ENCODE results near the gene HOXA3. TPM values are rescaled to one million over a fixed set of nuclear protein-coding genes. Genes with fewer than 3 reads are reported as not detected.

HOXA3 gene
- total RNA-seq, 1 experiment from 2014 or later = 4.5 TPM

GRCh38 chr7:27194686-27195379 is 42.5 kb upstream of the HOXA3 start:
- ChIA-PET POLR2A (ENCODE audit: unreplicated experiment) (interaction anchor here (0.5 to 1.2 kb wide), 5 partner anchors 9 to 384 kb away, joined by 3 to 9 read pairs (median 3); partner anchors contain the start of gene HOXA11), CTCF (interaction anchor here (0.6 to 2.1 kb wide), 3 partner anchors 25 to 413 kb away, joined by 3 to 35 read pairs (median 5); no protein-coding TSS in a partner anchor)
- H3K4me1 ChIP-seq (ENCODE audit: insufficient read depth, low read length) = peaks cover 29% of the 10 kb centered on the region
- peak overlapping the region; percentile 97 for H3K9ac ChIP-seq (ENCODE audit: low read length)
- DNase-seq = peak; percentile 40
- no peak for ATAC-seq
- intact Hi-C loops (cut with micrococcal nuclease) = loop anchor here (1.0 to 5.0 kb wide), 3 partner anchors 40 to 897 kb away; partner anchors contain the start of gene TAX1BP1
- peak overlapping the region; percentile 91 for H3K4me3 ChIP-seq (ENCODE audit: low read length)
- no peaks in the 10 kb centered on the region for H3F3A ChIP-seq (ENCODE audit: low read length, unreplicated experiment)
- peak overlapping the region; percentile 5; the same call in 1 of the 2 replicates for H2AFZ ChIP-seq (ENCODE audit: low read length)
- H3K27ac ChIP-seq (ENCODE audit: low read length) = peak overlapping the region; percentile 97
- H3K9me3 ChIP-seq (ENCODE audit: low read length) = no peaks in the 10 kb centered on the region
- BruUV-seq (replicated peaks) = no TSS peak
- peak overlapping the region; percentile 99 for H3K4me2 ChIP-seq (ENCODE audit: low read length)
- peaks cover 12% of the 10 kb centered on the region; the same call in 1 of the 2 replicates for H4K20me1 ChIP-seq (ENCODE audit: low read length)
- TF ChIP-seq, protein P1, sequence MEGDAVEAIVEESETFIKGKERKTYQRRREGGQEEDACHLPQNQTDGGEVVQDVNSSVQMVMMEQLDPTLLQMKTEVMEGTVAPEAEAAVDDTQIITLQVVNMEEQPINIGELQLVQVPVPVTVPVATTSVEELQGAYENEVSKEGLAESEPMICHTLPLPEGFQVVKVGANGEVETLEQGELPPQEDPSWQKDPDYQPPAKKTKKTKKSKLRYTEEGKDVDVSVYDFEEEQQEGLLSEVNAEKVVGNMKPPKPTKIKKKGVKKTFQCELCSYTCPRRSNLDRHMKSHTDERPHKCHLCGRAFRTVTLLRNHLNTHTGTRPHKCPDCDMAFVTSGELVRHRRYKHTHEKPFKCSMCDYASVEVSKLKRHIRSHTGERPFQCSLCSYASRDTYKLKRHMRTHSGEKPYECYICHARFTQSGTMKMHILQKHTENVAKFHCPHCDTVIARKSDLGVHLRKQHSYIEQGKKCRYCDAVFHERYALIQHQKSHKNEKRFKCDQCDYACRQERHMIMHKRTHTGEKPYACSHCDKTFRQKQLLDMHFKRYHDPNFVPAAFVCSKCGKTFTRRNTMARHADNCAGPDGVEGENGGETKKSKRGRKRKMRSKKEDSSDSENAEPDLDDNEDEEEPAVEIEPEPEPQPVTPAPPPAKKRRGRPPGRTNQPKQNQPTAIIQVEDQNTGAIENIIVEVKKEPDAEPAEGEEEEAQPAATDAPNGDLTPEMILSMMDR (conservative IDR thresholded peaks at IDR 0.05; ENCODE audit: low read depth, low read length) = no peak
- TF ChIP-seq EZH2 (IDR thresholded peaks at IDR 0.05; ENCODE audit: low read length, unreplicated experiment) (no peak), EZH2phosphoT487 (IDR thresholded peaks at IDR 0.05; ENCODE audit: borderline replicate concordance, low read length) (no peak)
- H3K36me3 ChIP-seq (ENCODE audit: low read depth, low read length) = 0 out of 2 replicates have a peak, but pooled peaks cover 6% of the 10 kb centered on the region
- H3K27me3 ChIP-seq (ENCODE audit: low read length) = no peaks in the 10 kb centered on the region
- H3K79me2 ChIP-seq (ENCODE audit: low read length) = peaks cover 97% of the 10 kb centered on the region
- H3K9me2 ChIP-seq (replicated peaks; ENCODE audit: low read length) = no peaks in the 10 kb centered on the region

- H3K27me3 ChIP-seq (ENCODE audit: low read length) = no peaks in the 10 kb centered on the region
- CTCF ChIA-PET = no interaction called here
These were observed 41.6 kb upstream of the HOXA3 start for GRCh38 chr7:27194002-27194352.

More at GRCh38 chr7:27194002-27194352, 41.6 kb upstream of the HOXA3 start:
- H3F3A ChIP-seq (ENCODE audit: low read length, unreplicated experiment) = no peaks in the 10 kb centered on the region
- no peak overlapping the region for H2AFZ ChIP-seq (ENCODE audit: low read length)
- peak overlapping the region; percentile 97 for H3K9ac ChIP-seq (ENCODE audit: low read length)
- H3K9me2 ChIP-seq (replicated peaks; ENCODE audit: low read length) = no peaks in the 10 kb centered on the region
- H3K9me3 ChIP-seq (ENCODE audit: low read length) = no peaks in the 10 kb centered on the region
- peak overlapping the region; percentile 97 for H3K27ac ChIP-seq (ENCODE audit: low read length)
- ATAC-seq (no peak), DNase-seq (peak; percentile 31)
- intact Hi-C loops (cut with micrococcal nuclease) = no loop called here
- H3K36me3 ChIP-seq (ENCODE audit: low read depth, low read length) = 0 out of 2 replicates have a peak, but pooled peaks cover 6% of the 10 kb centered on the region
- TF ChIP-seq, protein P1 (conservative IDR thresholded peaks at IDR 0.05; ENCODE audit: low read depth, low read length) = no peak
- TF ChIP-seq EZH2phosphoT487 (IDR thresholded peaks at IDR 0.05; ENCODE audit: borderline replicate concordance, low read length) (no peak), EZH2 (IDR thresholded peaks at IDR 0.05; ENCODE audit: low read length, unreplicated experiment) (no peak)
- peak overlapping the region; percentile 99 for H3K4me2 ChIP-seq (ENCODE audit: low read length)
- H3K79me2 ChIP-seq (ENCODE audit: low read length) = peaks cover 100% of the 10 kb centered on the region
- peaks cover 38% of the 10 kb centered on the region for H3K4me1 ChIP-seq (ENCODE audit: insufficient read depth, low read length)
- peak overlapping the region; percentile 91 for H3K4me3 ChIP-seq (ENCODE audit: low read length)
- POLR2A ChIA-PET (ENCODE audit: unreplicated experiment) = interaction anchor here (0.7 kb wide), 2 partner anchors 9 to 10 kb away, joined by 3 to 7 read pairs; partner anchors contain the start of gene HOXA11
- no TSS peak for BruUV-seq (replicated peaks)
- H4K20me1 ChIP-seq (ENCODE audit: low read length) = peaks cover 12% of the 10 kb centered on the region; the same call in 1 of the 2 replicates

Measured in PC-3 (cell line).